Fibroblast of lung (primary cell): ENCODE measurements around the gene CES5A. TPM values are rescaled to one million over a fixed set of nuclear protein-coding genes. Genes with fewer than 3 reads are reported as not detected.

ENCODE experiments used
- DNase-seq, 2 donors: peaks; one replicate each; pipeline versions ENCODE4 v3.0.0 to v3.0.0-alpha.2; 2010; ENCODE audit warnings: low read depth in 2 of 2
- H2AFZ ChIP-seq: 2 replicates; pipeline ENCODE4 v1.5.1; 2012; ENCODE audit warnings: low read length, control low read depth, inconsistent platforms
- H3K27ac ChIP-seq: 2 replicates; pipeline ENCODE4 v1.5.1; 2011; ENCODE audit warnings: low read length, control low read depth; ENCODE audit not compliant: insufficient read depth
- H3K27me3 ChIP-seq: 2 replicates; pipeline ENCODE4 v1.5.1; 2011; ENCODE audit warnings: mild to moderate bottlenecking, low read length; ENCODE audit not compliant: control insufficient read depth, insufficient read depth
- H3K36me3 ChIP-seq: 2 replicates; pipeline ENCODE4 v1.5.1; 2011; ENCODE audit warnings: low read length; ENCODE audit not compliant: control insufficient read depth, insufficient read depth
- H3K4me1 ChIP-seq: 2 replicates; pipeline ENCODE4 v1.5.1; 2011; ENCODE audit warnings: low read length; ENCODE audit not compliant: control insufficient read depth, insufficient read depth; ENCODE audit errors: extremely low read depth
- H3K4me2 ChIP-seq: 2 replicates; pipeline ENCODE4 v1.5.1; 2011; ENCODE audit warnings: low read length, control low read depth; ENCODE audit not compliant: insufficient read depth; ENCODE audit errors: extremely low read depth
- H3K4me3 ChIP-seq, 4 experiments: fragments of 200-600 bp in 1 of 4; sonication (generic) in 1 of 4; replicated peaks in 1 of 4; 2 replicates each; pipeline ENCODE4 v1.5.1; 2011 to 2016; ENCODE audit warnings: low read length in 4 of 4, low read depth in 3 of 4, mild to moderate bottlenecking in 3 of 4, control low read depth in 2 of 4, inconsistent platforms in 1 of 4, mixed read lengths in 1 of 4; ENCODE audit not compliant: insufficient read depth in 1 of 4; ENCODE audit errors: control extremely low read depth in 1 of 4
- H3K79me2 ChIP-seq: 2 replicates; pipeline ENCODE4 v1.5.1; 2012; ENCODE audit warnings: mild to moderate bottlenecking, low read length, inconsistent platforms; ENCODE audit not compliant: control insufficient read depth, insufficient read depth
- H3K9ac ChIP-seq: 2 replicates; pipeline ENCODE4 v1.5.1; 2011; ENCODE audit warnings: mild to moderate bottlenecking, low read length, control low read depth; ENCODE audit not compliant: insufficient read depth
- H3K9me3 ChIP-seq: 2 replicates; pipeline ENCODE4 v1.5.1; 2012; ENCODE audit warnings: low read depth, low read length; ENCODE audit not compliant: control insufficient read depth, insufficient read depth
- H4K20me1 ChIP-seq: 2 replicates; pipeline ENCODE4 v1.5.1; 2011; ENCODE audit warnings: low read length; ENCODE audit not compliant: control insufficient read depth, insufficient read depth; ENCODE audit errors: extremely low read depth
- CTCF ChIP-seq, 2 donors: IDR thresholded peaks in 1 of 2; conservative IDR thresholded peaks in 1 of 2; 1 replicate in 1 of 2; 2 replicates in 1 of 2; pipeline ENCODE4 v1.5.1; 2011 to 2012; ENCODE audit warnings: low read length in 2 of 2, control low read depth in 1 of 2, inconsistent platforms in 1 of 2, low read depth in 1 of 2, mild to moderate bottlenecking in 1 of 2
- EZH2 ChIP-seq: IDR thresholded peaks from 2 replicates; pipeline ENCODE4 v1.5.1; 2012; ENCODE audit warnings: low read length, control low read depth, mild to moderate bottlenecking; ENCODE audit errors: missing control alignments
- polyA plus RNA-seq, 2 donors: library from polyadenylated mRNA; depleted of rRNA in 1 of 2; stranded (reverse) in 1 of 2; unstranded in 1 of 2; fragments of >200 nt; gene quantifications; 2 replicates each; pipeline ENCODE4 v1.2.1, GENCODE V29; 2011 to 2012; ENCODE audit warnings: missing spikeins in 1 of 2
- total RNA-seq: library from RNA; depleted of rRNA; stranded (reverse); fragments of >200 nt; gene quantifications from 2 replicates; pipeline ENCODE4 v1.2.1, GENCODE V29; 2014

Gene CES5A
- total and polyA plus RNA-seq, 2 donors (not counting 1 experiment from before 2014, with no cell fraction given): not detected

GRCh38 chr16:55908641-55909040, 33.5 kb upstream of the CES5A start:
- H4K20me1 ChIP-seq: no peaks in the 10 kb centered on the region
- H3K36me3 ChIP-seq: no peaks in the 10 kb centered on the region
- no peak for DNase-seq
- TF ChIP-seq EZH2 (no peak), CTCF (conservative IDR thresholded peaks at IDR 0.05 in 1 of 2, IDR thresholded peaks at IDR 0.05 in 1 of 2; ENCODE audit: low read depth in 1 of 2, low read length in 2 of 2) (no peak)
- no peak overlapping the region for H3K4me2 ChIP-seq
- H3K27ac ChIP-seq: no peak overlapping the region
- H3K4me3 ChIP-seq: no peak overlapping the region
- no peaks in the 10 kb centered on the region for H3K4me1 ChIP-seq
- no peaks in the 10 kb centered on the region for H3K79me2 ChIP-seq
- H3K9ac ChIP-seq: no peak overlapping the region
- H3K27me3 ChIP-seq: no peaks in the 10 kb centered on the region
- no peaks in the 10 kb centered on the region for H3K9me3 ChIP-seq
- no peak overlapping the region for H2AFZ ChIP-seq

DNA sequence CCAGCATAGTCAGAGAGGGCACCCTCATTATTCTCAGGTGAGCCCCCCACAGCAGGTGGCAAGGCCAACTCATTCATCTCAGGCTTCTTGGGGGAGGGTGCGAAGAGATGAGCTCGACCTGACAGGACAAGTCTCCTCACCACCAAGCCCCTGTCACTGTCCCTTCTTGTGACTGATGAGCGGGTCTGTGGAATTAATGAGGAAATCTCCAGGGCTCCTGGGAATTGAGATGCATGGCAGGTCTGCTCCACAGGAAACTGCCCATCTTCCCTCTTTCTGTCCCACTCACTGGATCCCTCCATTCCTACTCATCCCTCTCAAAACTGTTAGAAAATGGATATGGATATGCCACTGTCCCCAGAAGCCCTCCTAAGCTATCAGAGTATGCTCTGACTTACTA, 32.5 kb upstream of the CES5A start:
- no peak overlapping the region for H2AFZ ChIP-seq
- H3K27me3 ChIP-seq: no peaks in the 10 kb centered on the region
- H3K4me2 ChIP-seq: no peak overlapping the region
- no peak overlapping the region for H3K4me3 ChIP-seq
- H3K4me1 ChIP-seq: no peaks in the 10 kb centered on the region
- no peak for DNase-seq
- no peaks in the 10 kb centered on the region for H3K9me3 ChIP-seq
- H3K79me2 ChIP-seq: no peaks in the 10 kb centered on the region
- no peak overlapping the region for H3K9ac ChIP-seq
- H3K27ac ChIP-seq: no peak overlapping the region
- H3K36me3 ChIP-seq: no peaks in the 10 kb centered on the region
- no peak for TF ChIP-seq CTCF (conservative IDR thresholded peaks at IDR 0.05 in 1 of 2, IDR thresholded peaks at IDR 0.05 in 1 of 2; ENCODE audit: low read depth in 1 of 2, low read length in 2 of 2)
- TF ChIP-seq EZH2: no peak
- no peaks in the 10 kb centered on the region for H4K20me1 ChIP-seq

- H3K36me3 ChIP-seq: no peaks in the 10 kb centered on the region
- no peaks in the 10 kb centered on the region for H3K27me3 ChIP-seq
- H3K79me2 ChIP-seq: no peaks in the 10 kb centered on the region
- no peak for DNase-seq
- no peak overlapping the region for H2AFZ ChIP-seq
- H3K4me1 ChIP-seq: no peaks in the 10 kb centered on the region
- H3K9me3 ChIP-seq: no peaks in the 10 kb centered on the region
- no peaks in the 10 kb centered on the region for H4K20me1 ChIP-seq
- TF ChIP-seq CTCF (conservative IDR thresholded peaks at IDR 0.05 in 1 of 2, IDR thresholded peaks at IDR 0.05 in 1 of 2; ENCODE audit: low read depth in 1 of 2, low read length in 2 of 2): no peak
- no peak for TF ChIP-seq EZH2
- H3K4me3 ChIP-seq: no peak overlapping the region
- H3K4me2 ChIP-seq: no peak overlapping the region
- no peak overlapping the region for H3K9ac ChIP-seq
- no peak overlapping the region for H3K27ac ChIP-seq
Measured at GRCh38 chr16:55906123-55906522, 30.9 kb upstream of the CES5A start.
